ENCODE measurements around the gene MTHFR.

DNA sequence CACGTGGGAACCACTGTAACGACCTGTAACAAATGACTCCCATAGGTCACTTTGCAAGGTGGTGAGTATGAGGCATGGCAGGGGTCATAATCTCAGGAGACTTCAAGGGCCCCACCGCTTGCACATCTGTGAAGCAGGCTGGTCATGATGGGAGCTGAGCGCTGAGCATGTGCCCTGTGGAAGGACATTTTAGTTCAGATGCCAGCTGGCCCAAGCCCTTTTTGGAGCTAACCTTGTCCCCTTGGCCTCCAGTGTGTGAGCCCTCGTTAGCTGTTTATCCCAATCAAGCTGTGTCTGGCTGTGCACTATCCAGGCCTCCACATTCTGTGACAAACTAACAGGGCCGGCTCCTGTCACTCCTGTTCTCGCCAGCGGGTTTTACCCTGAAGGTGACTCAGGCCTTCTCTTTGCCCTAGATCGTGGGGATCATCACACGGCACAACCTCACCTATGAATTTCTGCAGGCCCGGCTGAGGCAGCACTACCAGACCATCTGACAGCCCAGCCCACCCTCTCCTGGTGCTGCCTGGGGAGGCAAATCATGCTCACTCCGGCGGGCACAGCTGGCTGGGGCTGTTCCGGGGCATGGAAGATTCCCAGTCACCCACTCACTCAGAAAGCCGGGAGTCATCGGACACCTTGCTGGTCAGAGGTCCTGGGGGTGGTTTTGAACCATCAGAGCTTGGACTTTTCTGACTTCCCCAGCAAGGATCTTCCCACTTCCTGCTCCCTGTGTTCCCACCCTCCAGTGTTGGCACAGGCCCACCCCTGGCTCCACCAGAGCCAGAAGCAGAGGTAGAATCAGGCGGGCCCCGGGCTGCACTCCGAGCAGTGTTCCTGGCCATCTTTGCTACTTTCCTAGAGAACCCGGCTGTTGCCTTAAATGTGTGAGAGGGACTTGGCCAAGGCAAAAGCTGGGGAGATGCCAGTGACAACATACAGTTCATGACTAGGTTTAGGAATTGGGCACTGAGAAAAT, 34.3 kb upstream of the MTHFR start:
- TF ChIP-seq, protein P1, sequence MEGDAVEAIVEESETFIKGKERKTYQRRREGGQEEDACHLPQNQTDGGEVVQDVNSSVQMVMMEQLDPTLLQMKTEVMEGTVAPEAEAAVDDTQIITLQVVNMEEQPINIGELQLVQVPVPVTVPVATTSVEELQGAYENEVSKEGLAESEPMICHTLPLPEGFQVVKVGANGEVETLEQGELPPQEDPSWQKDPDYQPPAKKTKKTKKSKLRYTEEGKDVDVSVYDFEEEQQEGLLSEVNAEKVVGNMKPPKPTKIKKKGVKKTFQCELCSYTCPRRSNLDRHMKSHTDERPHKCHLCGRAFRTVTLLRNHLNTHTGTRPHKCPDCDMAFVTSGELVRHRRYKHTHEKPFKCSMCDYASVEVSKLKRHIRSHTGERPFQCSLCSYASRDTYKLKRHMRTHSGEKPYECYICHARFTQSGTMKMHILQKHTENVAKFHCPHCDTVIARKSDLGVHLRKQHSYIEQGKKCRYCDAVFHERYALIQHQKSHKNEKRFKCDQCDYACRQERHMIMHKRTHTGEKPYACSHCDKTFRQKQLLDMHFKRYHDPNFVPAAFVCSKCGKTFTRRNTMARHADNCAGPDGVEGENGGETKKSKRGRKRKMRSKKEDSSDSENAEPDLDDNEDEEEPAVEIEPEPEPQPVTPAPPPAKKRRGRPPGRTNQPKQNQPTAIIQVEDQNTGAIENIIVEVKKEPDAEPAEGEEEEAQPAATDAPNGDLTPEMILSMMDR (IDR thresholded peaks at IDR 0.05; ENCODE audit: low read length), result no peak
- no peak for TF ChIP-seq EZH2 (IDR thresholded peaks at IDR 0.05; ENCODE audit: borderline replicate concordance, low read length)
